ENCODE results near the gene CRAMP1.

Gene CRAMP1

GRCh38 chr16:1635070-1635469 is 22.9 kb downstream of the CRAMP1 start:
- no peak for DNase-seq (ENCODE audit: low read depth)

GRCh38 chr16:1637526-1637925 is 25.4 kb downstream of the CRAMP1 start:
- DNase-seq (ENCODE audit: low read depth) = no peak

- DNase-seq (ENCODE audit: low read depth) = no peak
These were observed 26.6 kb downstream of the CRAMP1 start for GRCh38 chr16:1638757-1639156.

- no peak for DNase-seq (ENCODE audit: low read depth)
These were observed 27.1 kb downstream of the CRAMP1 start for GRCh38 chr16:1639282-1639681.

DNA sequence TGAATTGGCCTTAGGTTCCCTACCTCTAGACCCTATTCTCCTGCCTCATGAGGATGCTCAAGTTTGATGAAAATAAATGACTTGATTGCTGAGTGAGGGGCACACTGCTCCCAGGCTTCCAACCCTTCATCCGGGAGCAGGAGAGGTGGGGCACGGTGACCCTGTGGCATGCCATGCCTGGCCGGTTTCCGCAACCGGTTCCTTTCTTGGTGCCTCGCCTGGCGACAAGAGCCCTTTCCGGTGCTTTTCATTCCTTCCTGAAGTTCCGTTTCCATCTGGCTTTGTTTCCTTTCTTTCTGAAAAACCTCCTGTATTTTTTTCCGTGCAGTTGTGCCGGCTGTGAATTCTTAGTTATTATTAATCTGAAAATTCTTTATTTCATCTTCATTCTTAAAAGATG is 27.7 kb downstream of the CRAMP1 start:
- no peak for DNase-seq (ENCODE audit: low read depth)

- no peak for DNase-seq (ENCODE audit: low read depth)
These were observed 28.2 kb downstream of the CRAMP1 start for GRCh38 chr16:1640261-1640941.

GRCh38 chr16:1641261-1641660 is 29.1 kb downstream of the CRAMP1 start:
- no peak for DNase-seq (ENCODE audit: low read depth)

- no peak for DNase-seq (ENCODE audit: low read depth)
These were observed 30.0 kb downstream of the CRAMP1 start for GRCh38 chr16:1642148-1642547.

GRCh38 chr16:1642753-1643152 is 30.6 kb downstream of the CRAMP1 start:
- DNase-seq (ENCODE audit: low read depth) = no peak

GRCh38 chr16:1643521-1643920 is 31.4 kb downstream of the CRAMP1 start:
- DNase-seq (ENCODE audit: low read depth) = no peak

- DNase-seq (ENCODE audit: low read depth) = peak; percentile 64
These were observed 33.9 kb downstream of the CRAMP1 start for GRCh38 chr16:1645914-1646525.

GRCh38 chr16:1647856-1648255 is 35.7 kb downstream of the CRAMP1 start:
- DNase-seq (ENCODE audit: low read depth) = no peak

DNA sequence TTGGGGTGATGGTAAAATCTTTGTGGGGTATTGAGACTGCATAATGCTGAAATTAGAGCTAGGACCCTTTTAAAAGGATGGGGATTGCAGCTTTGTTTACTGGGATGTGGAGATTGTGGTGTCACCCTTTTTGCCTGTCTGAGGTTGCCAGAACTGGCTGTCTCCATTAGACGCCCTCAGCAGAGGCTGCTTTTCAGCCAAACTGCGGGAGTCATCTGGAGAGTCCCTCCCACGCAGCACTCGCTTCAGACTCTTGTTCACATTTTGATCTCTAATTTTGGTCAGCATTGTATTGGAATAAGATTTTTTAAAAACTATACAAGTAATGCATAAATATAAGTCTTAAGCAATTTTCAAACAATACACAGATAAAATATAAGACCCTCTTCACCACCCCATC is 38.0 kb downstream of the CRAMP1 start:
- DNase-seq (ENCODE audit: low read depth) = no peak

- DNase-seq (ENCODE audit: low read depth) = peak; percentile 7
These were observed 39.2 kb downstream of the CRAMP1 start for GRCh38 chr16:1651094-1651973.

DNA sequence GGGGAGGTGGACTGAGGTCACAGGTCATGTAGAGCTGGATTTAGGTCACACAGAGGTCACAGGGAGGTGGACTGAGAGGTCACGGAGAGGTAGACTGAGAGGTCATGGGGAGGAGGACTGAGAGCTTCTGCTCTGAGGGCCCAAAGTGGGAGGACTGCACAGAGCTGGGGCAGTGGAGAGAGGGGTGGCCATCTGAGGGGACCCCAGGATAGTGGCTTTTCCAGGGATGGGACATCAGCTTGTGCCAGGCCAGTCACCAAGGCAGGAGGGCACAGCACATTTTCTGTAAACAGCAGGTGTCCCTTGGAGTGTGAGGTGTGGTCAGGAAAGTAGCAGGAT is 39.8 kb downstream of the CRAMP1 start:
- DNase-seq (ENCODE audit: low read depth) = no peak

GRCh38 chr16:1653023-1653422 is 40.9 kb downstream of the CRAMP1 start:
- DNase-seq (ENCODE audit: low read depth) = no peak

- no peak for DNase-seq (ENCODE audit: low read depth)
These were observed 42.5 kb downstream of the CRAMP1 start for GRCh38 chr16:1654505-1655268.

DNA sequence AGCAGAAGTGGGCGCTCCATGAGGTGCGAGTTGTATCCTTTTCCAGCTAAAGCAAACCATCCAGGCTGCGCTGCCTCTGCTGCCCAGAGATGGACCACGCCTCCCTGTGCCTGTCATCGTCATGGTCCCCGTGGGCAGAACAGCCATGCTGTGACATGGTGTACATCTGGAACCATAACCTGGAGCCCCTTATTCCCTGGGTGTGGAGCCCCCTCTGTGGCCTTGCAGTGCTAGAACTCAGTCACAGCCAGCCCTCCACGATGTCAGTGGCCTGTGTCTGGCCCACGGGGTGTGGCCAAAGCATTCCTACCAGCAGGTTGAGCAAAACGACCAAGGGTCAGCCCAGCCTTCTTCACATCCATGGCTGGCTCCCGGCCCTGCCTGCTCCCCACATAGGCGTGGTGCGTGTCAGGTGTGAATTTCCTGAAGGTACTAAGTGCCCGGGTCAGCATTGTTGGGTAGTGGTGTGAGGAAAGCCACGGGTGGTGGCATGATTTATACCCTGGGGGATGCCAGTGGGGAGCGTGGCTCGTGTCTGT is 43.2 kb downstream of the CRAMP1 start:
- DNase-seq (ENCODE audit: low read depth) = no peak

DNA sequence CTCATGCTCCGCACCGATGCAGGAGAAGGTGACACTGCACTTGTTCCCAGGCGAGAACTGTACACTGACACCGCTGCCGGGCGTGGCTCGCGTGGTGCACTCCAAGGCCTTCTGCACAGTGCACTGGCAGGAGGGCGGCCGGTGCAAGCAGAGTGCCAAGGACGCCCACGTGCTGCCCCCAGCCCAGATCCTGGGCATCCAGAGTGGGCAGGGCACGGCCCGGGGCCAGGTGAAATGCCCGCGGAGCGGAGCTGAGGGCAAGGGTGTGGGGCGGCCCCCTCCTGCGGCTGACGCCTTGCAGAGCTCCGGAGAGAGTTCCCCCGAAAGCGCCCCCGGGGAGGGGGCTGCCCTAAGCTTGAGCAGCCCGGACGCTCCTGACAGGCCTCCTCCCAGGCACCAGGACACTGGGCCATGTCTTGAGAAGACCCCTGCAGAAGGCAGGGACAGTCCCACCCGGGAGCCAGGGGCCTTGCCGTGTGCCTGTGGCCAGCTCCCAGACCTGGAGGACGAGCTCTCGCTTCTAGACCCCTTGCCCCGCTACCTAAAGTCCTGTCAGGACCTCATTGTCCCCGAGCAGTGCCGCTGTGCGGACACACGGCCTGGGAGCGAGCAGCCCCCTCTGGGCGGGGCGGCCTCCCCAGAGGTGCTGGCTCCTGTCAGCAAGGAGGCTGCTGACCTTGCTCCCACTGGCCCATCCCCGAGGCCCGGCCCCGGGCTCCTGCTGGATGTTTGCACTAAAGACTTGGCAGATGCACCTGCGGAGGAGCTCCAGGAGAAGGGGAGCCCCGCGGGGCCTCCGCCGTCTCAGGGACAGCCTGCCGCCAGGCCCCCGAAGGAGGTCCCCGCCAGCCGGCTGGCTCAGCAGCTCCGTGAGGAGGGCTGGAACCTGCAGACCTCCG is 44.0 kb downstream of the CRAMP1 start:
- no peak for DNase-seq (ENCODE audit: low read depth)

DNA sequence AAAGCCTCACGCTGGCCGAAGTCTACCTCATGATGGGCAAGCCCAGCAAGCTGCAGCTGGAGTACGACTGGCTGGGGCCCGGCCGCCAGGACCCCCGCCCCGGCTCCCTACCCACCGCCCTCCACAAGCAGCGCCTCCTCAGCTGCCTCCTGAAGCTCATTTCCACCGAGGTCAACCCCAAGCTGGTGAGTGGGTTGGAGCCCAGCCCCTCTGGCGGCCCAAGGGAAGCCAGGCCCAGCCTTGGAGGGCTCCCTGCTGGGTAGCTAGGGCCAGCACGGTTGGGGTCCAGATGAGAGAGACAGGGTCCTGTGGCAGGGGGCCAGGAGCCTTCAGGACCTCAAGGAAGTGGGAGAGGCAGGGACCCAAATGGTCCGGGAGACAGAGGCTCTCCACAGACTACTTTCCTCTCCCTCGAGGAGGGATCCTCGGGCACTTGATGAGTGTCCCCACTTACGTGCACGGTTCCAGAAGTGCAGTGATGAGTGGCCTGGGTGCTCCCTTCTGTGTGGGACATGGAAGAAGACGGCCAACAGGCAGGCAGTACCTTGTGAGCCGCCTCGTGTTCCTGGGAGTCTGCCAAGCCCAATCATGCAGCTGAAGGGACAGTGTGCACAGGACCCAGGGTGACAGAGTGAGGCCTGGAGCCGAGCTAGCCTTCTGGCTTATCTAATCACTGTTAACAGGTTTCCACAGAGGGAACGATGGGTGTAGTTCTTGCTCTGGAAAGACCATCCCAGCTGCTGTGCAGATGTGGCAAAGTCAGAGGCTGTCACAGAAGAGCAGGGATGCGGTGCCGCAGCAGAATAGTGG is 44.9 kb downstream of the CRAMP1 start:
- DNase-seq (ENCODE audit: low read depth) = no peak
